GM19239 (cell line): ENCODE data around the gene GPD1L.

ENCODE experiments used
- DNase-seq: peaks from one replicate; pipeline ENCODE4 v3.0.0; 2011; ENCODE audit warnings: low spot score; ENCODE audit not compliant: insufficient read length
- FAIRE-seq: peaks from 2 replicates; lab custom pipeline; 2011; peaks lifted over from hg19 to GRCh38; lab: Jason Lieb, UNC

GPD1L gene

GRCh38 chr3:32208447-32208846 lies 102.0 kb downstream of the GPD1L start:
- FAIRE-seq (no peak), DNase-seq (no peak)

- FAIRE-seq (no peak), DNase-seq (no peak)
These were observed 108.8 kb downstream of the GPD1L start for GRCh38 chr3:32215185-32215584.

- no peak for FAIRE-seq
- DNase-seq = no peak
These were observed 109.9 kb downstream of the GPD1L start for GRCh38 chr3:32216172-32216783.

- no peak for DNase-seq
- FAIRE-seq = no peak
These were observed 110.9 kb downstream of the GPD1L start for GRCh38 chr3:32217339-32217738.
